Memory B cell (primary cell): ENCODE data around the gene ARMC10.
A peak's percentile ranks its signal among the peaks of the same experiment; 100 is the strongest.
"Not testable (repeated sequence)": the region's sequence is repeated elsewhere in the genome, so short reads cannot be mapped to it uniquely, and the experiment has no call there.

Experiments used
- ATAC-seq: fragments of 150-1000 bp; cut with Tn5 transposase; 2 replicates; pipeline ENCODE4 v1.10.0; 2021; ENCODE audit warnings: low read depth, mild to moderate bottlenecking, moderate library complexity
- DNase-seq, 2 donors: peaks; one replicate each; pipeline ENCODE4 v3.0.0; 2022; ENCODE audit warnings: low spot score in 2 of 2
- H3K27ac Mint-ChIP-seq: one replicate; pipeline ENCODE4 v1.8.0; 2022; ENCODE audit warnings: mild to moderate bottlenecking, moderate library complexity, mixed read lengths
- H3K27me3 Mint-ChIP-seq: one replicate; pipeline ENCODE4 v1.8.0; 2022; ENCODE audit warnings: mixed read lengths
- H3K36me3 Mint-ChIP-seq: one replicate; pipeline ENCODE4 v1.8.0; 2022; ENCODE audit warnings: mild to moderate bottlenecking, mixed read lengths
- H3K4me1 Mint-ChIP-seq: one replicate; pipeline ENCODE4 v1.8.0; 2022; ENCODE audit warnings: mixed read lengths
- H3K4me3 Mint-ChIP-seq: one replicate; pipeline ENCODE4 v1.8.0; 2022; ENCODE audit warnings: mild to moderate bottlenecking, moderate library complexity, mixed read lengths
- H3K9me3 Mint-ChIP-seq: one replicate; pipeline ENCODE4 v1.8.0; 2022; ENCODE audit warnings: mixed read lengths

The ARMC10 gene

DNA sequence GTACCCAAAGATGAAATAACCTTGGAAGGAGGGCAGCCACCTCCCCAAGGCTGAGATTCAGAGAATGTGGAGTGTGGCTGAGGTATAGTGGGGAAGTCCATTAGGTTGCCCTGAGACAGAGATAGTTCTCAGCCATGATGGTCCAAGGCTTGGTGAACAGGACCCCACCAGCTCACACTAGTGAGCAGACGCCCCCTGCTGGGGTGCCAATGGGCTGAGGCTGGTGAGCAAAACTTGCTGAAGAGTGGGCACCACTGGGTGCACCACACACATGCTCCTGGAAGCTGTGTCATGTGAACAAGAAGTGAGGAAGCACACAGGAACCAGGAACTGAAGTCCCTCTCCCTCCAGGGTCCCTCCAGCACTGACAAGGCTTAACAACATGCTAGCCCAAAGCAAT is 9.3 kb upstream of the ARMC10 start:
- H3K4me3 Mint-ChIP-seq = no peak overlapping the region

DNA sequence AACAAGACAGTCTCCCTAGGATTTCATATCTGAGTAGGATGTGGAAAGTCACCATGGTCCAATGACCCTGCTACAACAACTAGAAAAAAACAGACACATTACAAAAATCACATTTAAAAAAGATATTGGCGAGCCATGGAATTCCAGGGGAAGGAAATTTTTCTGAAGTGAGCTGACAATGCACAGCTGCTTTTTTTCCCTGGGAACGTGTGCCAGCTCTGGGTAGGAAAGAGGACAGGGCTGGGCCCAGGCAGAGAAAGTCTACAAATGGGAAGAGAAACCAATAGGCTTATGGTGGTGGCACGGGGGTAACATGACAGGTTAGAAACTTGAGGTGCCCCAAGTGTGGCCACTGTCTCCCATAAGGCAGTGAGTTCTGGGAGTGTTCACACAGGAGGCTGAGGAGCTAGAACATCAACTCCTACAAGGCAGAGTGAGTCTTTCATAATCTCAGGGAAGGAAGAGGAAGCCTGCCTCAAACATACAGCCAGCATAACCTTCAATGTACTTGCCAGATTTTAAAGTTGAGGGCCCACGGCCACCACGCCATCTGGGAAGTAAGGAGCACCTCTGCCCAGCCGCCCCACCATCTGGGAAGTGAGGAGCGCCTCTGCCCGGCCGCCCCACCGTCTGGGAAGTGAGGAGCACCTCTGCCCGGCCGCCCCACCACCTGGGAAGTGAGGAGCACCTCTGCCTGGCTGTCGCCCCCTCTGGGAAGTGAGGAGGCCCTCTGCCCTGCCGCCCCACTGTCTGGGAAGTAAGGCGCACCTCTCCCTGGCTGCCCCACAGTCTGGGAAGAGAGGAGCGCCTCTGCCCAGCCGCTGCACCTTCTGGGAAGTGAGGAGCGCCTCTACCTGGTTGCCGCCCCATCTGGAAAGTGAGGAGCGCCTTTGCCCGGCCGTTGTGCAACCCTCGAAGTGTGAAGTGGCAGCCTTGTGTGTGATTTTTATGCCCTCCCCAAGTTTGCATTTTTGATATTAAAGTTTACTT is 6.2 kb upstream of the ARMC10 start:
- Mint-ChIP-seq H3K27me3 (peaks cover 3% of the 10 kb centered on the region), H3K27ac (no peak overlapping the region), H3K9me3 (no peaks in the 10 kb centered on the region), H3K4me1 (peaks cover 4% of the 10 kb centered on the region), H3K36me3 (no peaks in the 10 kb centered on the region), H3K4me3 (no peak overlapping the region)
- no peak for ATAC-seq
- no peak for DNase-seq

More for the DNA sequence above, 9.3 kb upstream of the ARMC10 start:
- Mint-ChIP-seq H3K36me3 (no peaks in the 10 kb centered on the region), H3K27ac (no peak overlapping the region), H3K4me1 (peaks cover 3% of the 10 kb centered on the region), H3K27me3 (peaks cover 3% of the 10 kb centered on the region), H3K9me3 (no peaks in the 10 kb centered on the region)
- peak; percentile 29 to 31 for DNase-seq
- ATAC-seq = peak; percentile 70

DNA sequence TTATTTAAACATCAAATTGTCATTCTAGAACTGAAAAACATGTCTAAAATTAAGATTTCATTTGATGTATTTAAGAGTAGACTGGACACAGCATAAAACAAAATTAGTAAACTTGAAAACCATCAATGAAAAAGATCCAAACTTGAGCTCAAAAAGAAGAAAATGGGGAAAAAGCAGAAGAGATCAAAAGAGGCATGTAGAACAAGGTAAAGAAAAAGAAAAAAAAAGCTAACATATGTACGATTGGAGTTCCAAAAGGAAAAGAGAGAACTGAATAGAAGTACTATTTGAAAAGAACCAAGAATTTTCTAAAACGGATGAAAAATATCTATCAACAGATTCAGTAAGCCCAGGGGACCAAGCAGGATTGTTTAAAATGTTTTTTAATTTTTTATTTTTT is 3.9 kb upstream of the ARMC10 start:
- Mint-ChIP-seq H3K27me3 (peaks cover 3% of the 10 kb centered on the region), H3K9me3 (no peaks in the 10 kb centered on the region), H3K36me3 (no peaks in the 10 kb centered on the region), H3K4me1 (peaks cover 17% of the 10 kb centered on the region), H3K4me3 (no peak overlapping the region), H3K27ac (no peak overlapping the region)
- ATAC-seq = no peak
- DNase-seq = no peak

DNA sequence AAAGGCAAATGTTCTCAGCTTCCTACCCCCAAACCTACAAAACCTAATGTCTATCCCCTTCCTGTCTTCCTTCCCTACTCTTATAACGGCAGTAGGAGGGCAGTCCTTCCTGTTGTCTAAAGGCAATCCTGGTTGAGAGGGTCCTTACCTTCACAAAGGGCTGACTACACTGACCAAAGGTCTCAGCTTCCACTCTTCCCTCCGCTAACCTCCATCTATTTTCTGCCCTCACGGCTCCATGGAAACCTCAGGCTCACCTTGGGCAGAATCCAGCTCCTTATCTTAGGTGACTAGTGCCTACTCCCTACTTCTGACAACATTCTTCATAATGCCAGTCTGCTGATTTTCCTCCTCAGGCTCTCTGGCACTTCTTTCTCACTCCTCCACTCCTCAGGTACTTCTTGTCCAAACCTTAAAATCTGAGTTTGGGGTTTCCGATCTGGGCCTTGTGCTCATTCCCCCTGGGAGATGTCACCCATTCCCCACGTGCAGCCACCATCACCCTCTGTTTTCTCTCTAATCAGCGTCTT is 886 bp upstream of the ARMC10 start:
- Mint-ChIP-seq H3K4me3 (peak overlapping the region; percentile 97), H3K27me3 (no peaks in the 10 kb centered on the region), H3K36me3 (peaks cover 4% of the 10 kb centered on the region), H3K4me1 (peaks cover 19% of the 10 kb centered on the region), H3K27ac (peak overlapping the region; percentile 98), H3K9me3 (no peaks in the 10 kb centered on the region)
- no peak for ATAC-seq
- peak in 1 of 2 donors; percentile 14 for DNase-seq

DNA sequence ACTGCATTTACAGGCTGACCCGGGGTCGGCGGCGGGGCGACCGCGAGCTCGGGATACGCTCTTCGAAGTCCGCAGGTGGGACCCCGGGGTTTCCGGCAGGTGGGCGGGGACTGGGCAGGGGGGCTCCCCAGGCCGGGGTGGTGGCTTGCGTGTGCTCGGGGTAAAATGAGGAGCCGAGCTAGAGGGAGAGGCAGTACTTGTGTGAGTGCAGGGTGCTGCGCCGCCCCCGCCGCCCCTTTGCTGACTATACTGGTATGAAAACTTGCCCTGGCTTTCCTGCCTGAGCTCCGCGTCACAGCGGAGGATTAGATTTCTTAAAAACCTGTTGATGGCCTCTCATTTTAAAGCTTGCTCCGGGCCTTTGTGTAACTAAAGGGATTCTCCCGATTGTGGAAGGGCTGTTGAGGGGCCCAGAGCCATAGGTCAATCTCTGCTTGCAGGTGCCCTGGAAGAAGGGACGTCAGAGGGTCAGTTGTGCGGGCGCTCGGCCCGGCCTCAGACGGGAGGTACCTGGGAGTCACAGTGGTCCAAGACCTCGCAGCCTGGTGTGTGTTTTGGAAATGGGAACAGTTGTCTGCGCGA is 488 bp downstream of the ARMC10 start:
- no peaks in the 10 kb centered on the region for H3K9me3 Mint-ChIP-seq
- DNase-seq = peak in 1 of 2 donors; percentile 5
- H3K27ac Mint-ChIP-seq = peak overlapping the region; percentile 90
- H3K27me3 Mint-ChIP-seq = no peaks in the 10 kb centered on the region
- peak; percentile 41 for ATAC-seq
- H3K4me1 Mint-ChIP-seq = peaks cover 21% of the 10 kb centered on the region
- peaks cover 4% of the 10 kb centered on the region for H3K36me3 Mint-ChIP-seq
- peak overlapping the region; percentile 97 for H3K4me3 Mint-ChIP-seq

DNA sequence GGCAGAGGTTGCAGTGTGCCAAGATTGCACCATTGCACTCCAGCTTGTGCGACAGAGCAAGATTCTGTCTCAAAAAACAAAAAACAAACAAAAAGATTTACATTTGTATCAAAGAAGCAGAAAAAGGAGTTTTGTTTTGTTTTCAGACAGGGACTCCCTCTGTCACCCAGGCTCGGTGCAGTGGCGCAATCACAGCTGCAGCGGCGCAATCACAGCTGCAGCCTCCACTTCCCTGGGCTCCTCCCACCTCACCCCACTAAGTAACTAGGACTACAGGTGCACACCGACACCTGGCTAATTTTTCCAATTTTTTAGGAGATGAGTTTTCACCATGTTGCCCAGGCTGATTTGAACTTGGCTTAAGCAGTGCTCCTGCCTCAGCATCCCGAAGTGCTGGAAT is 1.8 kb downstream of the ARMC10 start:
- peaks cover 21% of the 10 kb centered on the region for H3K4me1 Mint-ChIP-seq
- DNase-seq = no peak
- no peak for ATAC-seq
- no peak overlapping the region for H3K27ac Mint-ChIP-seq
- peaks cover 4% of the 10 kb centered on the region for H3K36me3 Mint-ChIP-seq
- H3K9me3 Mint-ChIP-seq = no peaks in the 10 kb centered on the region
- no peak overlapping the region for H3K4me3 Mint-ChIP-seq
- no peaks in the 10 kb centered on the region for H3K27me3 Mint-ChIP-seq

DNA sequence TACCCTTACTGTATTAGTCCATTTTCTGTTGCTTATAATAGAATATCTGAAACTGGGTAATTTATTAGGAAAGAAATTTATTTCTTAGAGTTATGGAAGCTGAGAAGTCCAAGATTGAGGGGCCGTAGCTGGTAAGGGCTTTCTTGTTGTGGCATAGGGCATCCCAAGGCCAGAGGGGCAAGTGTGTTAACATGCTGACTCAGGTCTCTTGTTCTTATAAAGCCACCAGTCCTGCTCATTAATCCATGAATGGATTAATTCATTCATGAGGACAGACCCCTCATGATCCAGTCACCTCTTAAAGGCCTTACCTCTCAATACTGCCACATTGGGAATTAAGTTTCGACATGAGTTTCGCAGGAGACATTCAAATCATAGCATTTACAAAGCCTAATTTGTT is 2.4 kb downstream of the ARMC10 start:
- DNase-seq (no peak), ATAC-seq (no peak)
- Mint-ChIP-seq H3K4me3 (no peak overlapping the region), H3K27me3 (no peaks in the 10 kb centered on the region), H3K27ac (no peak overlapping the region), H3K4me1 (peaks cover 21% of the 10 kb centered on the region), H3K9me3 (no peaks in the 10 kb centered on the region), H3K36me3 (peaks cover 4% of the 10 kb centered on the region)

DNA sequence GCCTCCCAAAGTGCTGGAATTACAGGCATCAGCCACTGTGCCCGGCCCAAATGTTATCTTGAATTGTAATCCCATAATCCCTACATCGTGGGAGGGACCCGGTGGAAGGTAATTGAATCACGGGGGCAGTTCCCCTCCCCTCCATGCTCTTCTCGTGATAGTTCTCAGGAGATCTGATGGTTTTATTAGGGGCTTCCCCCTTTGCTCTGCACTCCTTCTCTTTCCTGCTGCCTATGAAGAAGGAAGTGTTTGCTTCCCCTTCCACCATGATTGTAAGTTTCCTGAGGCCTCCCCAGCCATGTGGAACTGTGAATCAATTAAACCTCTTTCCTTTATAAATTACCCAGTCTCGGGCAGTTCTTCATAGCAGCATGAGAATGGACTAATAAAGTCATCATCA is 3.3 kb downstream of the ARMC10 start:
- not testable (repeated sequence) for H3K27ac Mint-ChIP-seq, ATAC-seq, H3K9me3 Mint-ChIP-seq, DNase-seq, H3K27me3 Mint-ChIP-seq, H3K36me3 Mint-ChIP-seq
- Mint-ChIP-seq H3K4me3 (peak overlapping the region; percentile 27), H3K4me1 (peaks cover 21% of the 10 kb centered on the region)

DNA sequence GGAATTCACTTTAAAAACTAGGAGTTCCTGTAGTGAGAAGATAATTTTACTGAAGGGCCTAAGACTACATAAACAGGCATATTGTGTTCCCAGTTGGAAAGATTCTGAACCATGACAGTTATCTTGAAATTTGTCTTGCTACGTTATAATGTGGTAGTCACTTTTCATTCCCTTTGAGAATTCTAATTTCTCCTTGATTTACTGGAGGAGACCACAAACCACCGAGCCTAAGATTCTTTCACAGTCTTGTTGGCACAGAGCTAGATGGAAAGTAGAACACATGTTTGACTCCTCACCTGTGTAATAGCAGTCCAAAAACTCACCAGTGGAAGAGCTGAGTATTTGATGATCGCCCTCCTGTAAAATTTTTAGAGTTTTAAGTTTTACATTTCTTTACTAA is 4.9 kb downstream of the ARMC10 start:
- DNase-seq = no peak
- Mint-ChIP-seq H3K27ac (no peak overlapping the region), H3K9me3 (no peaks in the 10 kb centered on the region), H3K27me3 (no peaks in the 10 kb centered on the region), H3K4me1 (peaks cover 11% of the 10 kb centered on the region), H3K36me3 (peaks cover 6% of the 10 kb centered on the region), H3K4me3 (no peak overlapping the region)
- no peak for ATAC-seq

DNA sequence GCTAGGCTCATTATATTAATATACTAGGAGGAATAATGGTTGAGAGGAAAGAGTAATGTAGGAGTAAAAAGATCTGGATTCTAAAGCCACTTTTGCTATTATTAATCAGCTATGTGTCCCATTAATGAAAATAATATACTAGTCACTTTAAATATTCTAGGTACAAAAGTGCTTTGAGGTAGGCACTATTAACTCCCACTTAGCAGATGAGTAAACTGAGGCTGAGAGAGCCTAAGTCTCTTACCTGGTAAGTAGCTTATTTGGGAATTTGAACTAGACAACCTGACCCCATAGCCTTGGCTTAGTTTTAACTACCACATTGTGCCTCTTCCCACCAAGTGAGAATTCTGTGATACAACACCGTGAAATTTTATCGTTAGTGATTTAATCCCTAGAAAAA is 6.0 kb downstream of the ARMC10 start:
- H3K36me3 Mint-ChIP-seq = peaks cover 6% of the 10 kb centered on the region
- peaks cover 8% of the 10 kb centered on the region for H3K4me1 Mint-ChIP-seq
- no peak overlapping the region for H3K27ac Mint-ChIP-seq
- H3K4me3 Mint-ChIP-seq = no peak overlapping the region
- DNase-seq (no peak), ATAC-seq (no peak)
- H3K27me3 Mint-ChIP-seq = no peaks in the 10 kb centered on the region
- no peaks in the 10 kb centered on the region for H3K9me3 Mint-ChIP-seq

DNA sequence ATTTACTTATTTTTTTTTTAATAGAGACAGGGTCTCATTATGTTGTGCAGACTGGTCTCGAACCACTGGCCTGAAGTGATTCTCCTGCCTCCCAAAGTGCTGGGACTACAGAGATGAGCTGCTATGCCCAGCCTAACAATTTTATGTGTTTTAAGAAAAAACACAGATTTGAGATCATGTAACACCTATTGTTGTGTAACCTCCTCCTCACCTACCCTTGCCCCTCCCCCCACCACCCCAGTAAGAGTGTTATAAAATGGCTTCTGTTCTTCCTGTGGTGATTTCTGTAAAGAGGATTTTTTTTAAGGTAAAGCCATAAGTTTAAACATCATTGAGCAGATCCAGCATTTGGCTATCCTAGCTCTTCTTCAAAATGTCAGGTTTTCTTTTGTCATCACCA is 7.6 kb downstream of the ARMC10 start:
- DNase-seq = no peak
- H3K4me3 Mint-ChIP-seq = no peak overlapping the region
- no peak overlapping the region for H3K27ac Mint-ChIP-seq
- no peaks in the 10 kb centered on the region for H3K27me3 Mint-ChIP-seq
- peaks cover 8% of the 10 kb centered on the region for H3K4me1 Mint-ChIP-seq
- H3K9me3 Mint-ChIP-seq = no peaks in the 10 kb centered on the region
- ATAC-seq = no peak
- peaks cover 8% of the 10 kb centered on the region for H3K36me3 Mint-ChIP-seq

DNA sequence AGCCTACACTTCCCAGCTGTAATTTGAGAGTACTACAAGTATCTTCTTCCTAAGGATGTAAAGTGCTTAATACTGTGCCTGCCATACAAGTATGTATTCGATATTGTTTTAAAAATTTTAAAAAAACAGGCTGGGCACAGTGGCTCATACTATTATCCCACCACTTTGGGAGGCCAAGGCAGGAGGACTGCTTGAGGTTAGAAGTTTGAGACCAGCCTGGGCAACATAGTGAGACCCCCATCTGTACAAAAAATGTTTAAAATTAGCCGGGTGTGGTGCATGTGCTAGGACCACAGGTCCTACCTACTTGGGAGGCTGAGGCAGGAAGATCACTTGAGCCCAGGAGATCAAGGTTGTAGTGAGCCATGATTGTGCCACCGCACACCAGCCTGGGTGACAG is 8.3 kb downstream of the ARMC10 start:
- Mint-ChIP-seq H3K27me3 (no peaks in the 10 kb centered on the region), H3K27ac (no peak overlapping the region), H3K4me1 (peaks cover 4% of the 10 kb centered on the region), H3K9me3 (no peaks in the 10 kb centered on the region), H3K36me3 (peaks cover 9% of the 10 kb centered on the region), H3K4me3 (no peak overlapping the region)
- no peak for DNase-seq
- no peak for ATAC-seq

DNA sequence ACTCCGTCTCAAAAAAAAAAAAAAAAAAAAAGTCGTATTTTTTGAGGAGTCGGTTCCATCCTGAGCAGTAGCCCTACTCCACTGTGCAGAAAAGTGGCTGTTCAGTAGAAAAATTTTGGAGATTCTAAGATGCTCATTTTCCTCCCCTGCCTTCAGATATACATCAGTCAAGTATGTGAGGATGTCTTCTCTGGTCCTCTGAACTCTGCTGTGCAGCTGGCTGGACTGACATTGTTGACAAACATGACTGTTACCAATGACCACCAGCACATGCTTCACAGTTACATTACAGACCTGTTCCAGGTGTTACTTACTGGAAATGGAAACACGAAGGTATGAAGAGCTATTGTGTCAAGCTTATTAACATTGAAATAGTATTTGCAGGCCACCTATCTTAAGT is 17.4 kb downstream of the ARMC10 start:
- H3K27me3 Mint-ChIP-seq, H3K4me3 Mint-ChIP-seq, ATAC-seq, H3K9me3 Mint-ChIP-seq, H3K4me1 Mint-ChIP-seq, DNase-seq, H3K27ac Mint-ChIP-seq: not testable (repeated sequence)
- peaks cover 28% of the 10 kb centered on the region for H3K36me3 Mint-ChIP-seq

DNA sequence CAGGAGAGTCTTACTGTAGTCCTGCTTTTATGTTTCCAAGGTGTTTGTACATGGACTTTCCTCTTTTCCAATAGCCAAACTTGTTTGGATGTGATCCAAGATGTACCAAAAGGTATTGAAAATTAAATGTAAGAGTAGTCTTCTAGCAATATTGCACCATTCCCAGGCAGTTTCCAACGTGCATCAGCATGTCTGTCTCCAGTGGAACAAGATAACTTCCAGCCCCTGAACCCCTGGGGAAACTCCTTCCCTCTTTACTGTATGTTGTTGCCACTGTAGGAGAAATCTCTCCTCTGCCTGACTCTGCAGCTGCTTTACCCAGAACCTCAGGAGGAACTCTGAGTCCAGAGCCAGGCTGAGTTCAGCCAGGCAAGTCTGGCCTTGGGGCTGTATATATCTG is 18.5 kb downstream of the ARMC10 start:
- H3K27ac Mint-ChIP-seq = no peak overlapping the region
- DNase-seq (no peak), ATAC-seq (no peak)
- no peak overlapping the region for H3K4me3 Mint-ChIP-seq
- H3K4me1 Mint-ChIP-seq = no peaks in the 10 kb centered on the region
- H3K27me3 Mint-ChIP-seq = no peaks in the 10 kb centered on the region
- H3K9me3 Mint-ChIP-seq = no peaks in the 10 kb centered on the region
- H3K36me3 Mint-ChIP-seq = peaks cover 26% of the 10 kb centered on the region
